Ascending aorta (tissue), 2 donors: Measurements from ENCODE around the gene PACRG. TPM values are rescaled to one million over a fixed set of nuclear protein-coding genes. Genes with fewer than 3 reads are reported as not detected.

Experiments
- DNase-seq, 2 donors: peaks; one replicate each; pipeline ENCODE4 v3.0.0-alpha.2; 2019; ENCODE audit warnings: low spot score in 2 of 2
- H3K27ac ChIP-seq, 2 donors: fragments of 200-600 bp; sonication (generic); one replicate each; pipeline ENCODE4 v1.5.1; 2016 to 2017; ENCODE audit warnings: mild to moderate bottlenecking in 1 of 2
- H3K27me3 ChIP-seq: fragments of 200-600 bp; sonication (generic); one replicate; pipeline ENCODE4 v1.5.1; 2017
- H3K36me3 ChIP-seq, 2 donors: fragments of 200-600 bp; sonication (generic); one replicate each; pipeline ENCODE4 v1.5.1; 2016
- H3K4me1 ChIP-seq, 2 donors: fragments of 200-600 bp; sonication (generic); one replicate each; pipeline ENCODE4 v1.5.1; 2016 to 2017; ENCODE audit warnings: mild to moderate bottlenecking in 1 of 2
- H3K4me3 ChIP-seq, 2 donors: fragments of 200-600 bp; sonication (generic); one replicate each; pipeline ENCODE4 v1.5.1; 2016 to 2017; ENCODE audit warnings: mild to moderate bottlenecking in 1 of 2
- H3K9me3 ChIP-seq, 2 donors: fragments of 200-600 bp; sonication (generic); one replicate each; pipeline ENCODE4 v1.5.1; 2016
- intact Hi-C: fragments of 100-400 bp; cut with DNase I; formaldehyde crosslinking; loops from one replicate; pipeline ENCODE4 v1.15.1; 2023
- total RNA-seq: library from RNA; depleted of rRNA; stranded (reverse); fragments of >200 nt; gene quantifications from one replicate; pipeline ENCODE4 v1.1.0, GENCODE V29; 2016
- TF ChIP-seq, protein P1 (sequence below), 3 experiments: fragments of 200-600 bp in 2 of 3; fragments of 450-650 bp in 1 of 3; sonication (generic) in 2 of 3; IDR thresholded peaks; one replicate each; pipeline ENCODE4 v1.5.1; 2016 to 2019; ENCODE audit warnings: antibody characterized with exemption in 3 of 3, mild to moderate bottlenecking in 1 of 3, moderate library complexity in 1 of 3

Gene PACRG
- total RNA-seq, 1 donor from 2014 or later = not detected

DNA sequence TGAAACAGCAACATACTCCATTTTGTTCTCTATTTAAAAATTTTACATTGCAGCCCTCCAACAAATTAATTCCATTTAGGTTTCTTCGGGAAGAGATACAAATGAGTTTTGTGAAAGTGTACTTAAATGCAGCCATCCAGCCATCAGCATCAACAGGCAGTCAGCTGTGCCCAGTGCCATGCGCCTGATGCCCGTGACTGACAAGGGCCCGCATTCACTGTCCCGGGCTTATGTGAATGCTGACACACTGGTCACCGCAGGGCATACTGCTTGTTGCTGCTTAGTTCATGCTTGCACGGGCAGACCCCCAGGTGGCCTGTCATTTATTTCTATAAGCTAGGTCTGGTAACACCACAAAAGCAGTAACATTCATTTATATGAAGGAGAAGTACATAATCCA lies 461.8 kb downstream of the PACRG start:
- Histone ChIP-seq H3K36me3 (no peaks in the 10 kb centered on the region), H3K27me3 (no peaks in the 10 kb centered on the region), H3K4me1 (no peaks in the 10 kb centered on the region), H3K4me3 (no peak overlapping the region), H3K27ac (no peak overlapping the region), H3K9me3 (no peaks in the 10 kb centered on the region)
- DNase-seq = no peak
- intact Hi-C loops = no loop called here
- TF ChIP-seq, protein P1, sequence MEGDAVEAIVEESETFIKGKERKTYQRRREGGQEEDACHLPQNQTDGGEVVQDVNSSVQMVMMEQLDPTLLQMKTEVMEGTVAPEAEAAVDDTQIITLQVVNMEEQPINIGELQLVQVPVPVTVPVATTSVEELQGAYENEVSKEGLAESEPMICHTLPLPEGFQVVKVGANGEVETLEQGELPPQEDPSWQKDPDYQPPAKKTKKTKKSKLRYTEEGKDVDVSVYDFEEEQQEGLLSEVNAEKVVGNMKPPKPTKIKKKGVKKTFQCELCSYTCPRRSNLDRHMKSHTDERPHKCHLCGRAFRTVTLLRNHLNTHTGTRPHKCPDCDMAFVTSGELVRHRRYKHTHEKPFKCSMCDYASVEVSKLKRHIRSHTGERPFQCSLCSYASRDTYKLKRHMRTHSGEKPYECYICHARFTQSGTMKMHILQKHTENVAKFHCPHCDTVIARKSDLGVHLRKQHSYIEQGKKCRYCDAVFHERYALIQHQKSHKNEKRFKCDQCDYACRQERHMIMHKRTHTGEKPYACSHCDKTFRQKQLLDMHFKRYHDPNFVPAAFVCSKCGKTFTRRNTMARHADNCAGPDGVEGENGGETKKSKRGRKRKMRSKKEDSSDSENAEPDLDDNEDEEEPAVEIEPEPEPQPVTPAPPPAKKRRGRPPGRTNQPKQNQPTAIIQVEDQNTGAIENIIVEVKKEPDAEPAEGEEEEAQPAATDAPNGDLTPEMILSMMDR (IDR thresholded peaks at IDR 0.05) = no peak

DNA sequence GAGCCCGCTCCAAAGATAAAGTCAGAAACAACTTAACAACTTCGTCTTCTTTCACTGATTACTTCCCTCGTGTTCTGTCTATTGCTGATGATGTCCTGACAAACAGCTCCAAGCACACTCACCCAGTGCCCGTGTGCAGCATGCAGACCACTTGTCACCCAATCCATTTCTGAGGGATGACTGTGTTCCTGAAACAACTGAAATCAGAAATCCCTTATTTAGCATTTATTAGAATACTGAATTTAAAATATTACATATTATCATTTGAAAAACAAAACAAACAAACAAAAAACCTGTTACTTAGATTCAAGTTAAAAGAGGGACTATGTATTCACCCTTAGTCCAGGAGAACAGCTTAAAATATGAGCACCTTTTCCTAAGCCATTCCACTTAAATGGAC lies 463.0 kb downstream of the PACRG start:
- intact Hi-C loops = no loop called here
- no peaks in the 10 kb centered on the region for H3K27me3 ChIP-seq
- no peak overlapping the region for H3K27ac ChIP-seq
- no peaks in the 10 kb centered on the region for H3K36me3 ChIP-seq
- no peaks in the 10 kb centered on the region for H3K4me1 ChIP-seq
- no peak for DNase-seq
- no peak overlapping the region for H3K4me3 ChIP-seq
- TF ChIP-seq, protein P1 (IDR thresholded peaks at IDR 0.05) = no peak
- no peaks in the 10 kb centered on the region for H3K9me3 ChIP-seq

DNA sequence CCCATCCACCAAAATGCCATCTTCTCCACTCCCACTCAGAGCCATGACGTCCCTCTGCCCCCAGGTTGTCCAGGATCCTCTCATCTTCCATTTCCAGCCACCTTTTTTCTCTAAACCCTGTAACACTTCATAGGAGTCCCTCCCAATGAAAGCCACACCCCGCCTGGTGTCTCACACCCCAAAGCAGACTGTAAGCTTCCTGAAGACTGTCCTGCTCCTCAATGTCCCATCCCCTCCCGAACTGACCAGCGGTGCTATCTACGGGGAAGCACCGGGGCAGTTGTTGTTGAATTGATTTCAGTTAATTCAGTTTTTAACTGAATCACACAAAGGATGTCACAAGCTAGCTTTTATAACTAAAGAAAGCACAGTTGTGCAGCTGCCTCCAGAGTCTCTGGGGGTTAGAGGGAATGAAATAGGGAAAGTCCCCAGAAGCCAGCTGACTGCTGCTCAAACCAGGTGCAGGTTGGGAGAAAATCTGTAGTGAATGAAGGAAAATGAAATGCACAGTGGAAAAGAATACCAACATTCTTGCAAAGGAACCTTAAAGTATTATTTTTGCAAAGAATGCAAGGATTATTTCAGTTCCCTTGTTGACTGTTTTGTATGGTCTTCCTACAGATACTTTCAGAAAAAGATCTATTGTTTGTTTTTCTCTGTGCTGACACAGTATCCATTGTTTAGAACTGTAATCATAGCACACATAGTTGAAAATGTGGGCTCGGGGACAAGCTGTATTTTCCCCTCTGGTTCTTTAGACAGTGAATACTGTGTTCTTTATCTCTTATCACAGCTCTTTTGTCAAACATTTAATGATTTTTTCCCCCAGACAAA lies 464.1 kb downstream of the PACRG start:
- H3K36me3 ChIP-seq = no peaks in the 10 kb centered on the region
- no peak overlapping the region for H3K4me3 ChIP-seq
- H3K9me3 ChIP-seq = no peaks in the 10 kb centered on the region
- H3K27ac ChIP-seq = no peak overlapping the region
- intact Hi-C loops = no loop called here
- no peaks in the 10 kb centered on the region for H3K27me3 ChIP-seq
- no peaks in the 10 kb centered on the region for H3K4me1 ChIP-seq
- TF ChIP-seq, protein P1 (IDR thresholded peaks at IDR 0.05) = no peak
- no peak for DNase-seq

DNA sequence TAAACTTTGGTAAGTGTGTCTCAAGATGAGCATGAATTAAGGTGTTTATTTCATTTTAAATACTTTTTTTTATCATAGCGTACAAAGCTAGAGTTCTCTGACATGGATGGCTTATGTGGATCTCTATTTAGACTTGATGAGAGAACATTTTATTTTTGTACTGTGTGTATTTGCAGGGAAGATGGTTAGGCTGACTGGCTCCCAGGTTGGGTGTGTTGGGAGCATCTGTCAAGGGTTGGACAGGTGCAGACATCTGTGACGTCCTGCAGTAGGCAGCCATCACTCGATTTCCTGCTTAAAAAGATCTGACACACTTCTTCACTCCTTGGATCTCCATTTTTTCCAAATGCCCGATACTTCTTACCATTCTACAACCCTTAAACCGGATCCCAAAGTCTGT lies 464.8 kb downstream of the PACRG start:
- no peak for DNase-seq
- H3K27ac ChIP-seq = no peak overlapping the region
- no peaks in the 10 kb centered on the region for H3K27me3 ChIP-seq
- H3K4me3 ChIP-seq = no peak overlapping the region
- H3K4me1 ChIP-seq = no peaks in the 10 kb centered on the region
- H3K36me3 ChIP-seq = no peaks in the 10 kb centered on the region
- TF ChIP-seq, protein P1 (IDR thresholded peaks at IDR 0.05) = no peak
- H3K9me3 ChIP-seq = no peaks in the 10 kb centered on the region
- intact Hi-C loops = no loop called here

DNA sequence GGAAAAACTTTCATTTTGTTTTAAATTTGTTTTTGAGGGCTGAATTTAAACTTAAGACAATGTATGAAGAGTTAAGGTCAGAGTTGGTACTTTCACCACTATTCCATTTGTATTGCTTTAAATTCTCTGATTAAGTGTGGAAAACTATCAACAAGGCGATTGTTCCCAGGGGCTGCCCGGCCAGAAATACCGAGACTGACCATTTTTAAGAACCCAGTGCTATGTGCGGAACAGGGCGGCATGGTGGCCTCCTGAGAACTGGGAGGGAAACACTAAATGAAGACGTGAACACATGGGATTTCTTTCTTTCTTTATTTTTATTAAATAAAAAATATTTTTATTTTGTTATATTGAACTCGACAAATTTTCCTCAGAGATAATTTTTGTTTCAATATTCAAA lies 465.6 kb downstream of the PACRG start:
- no peak for DNase-seq

More for the DNA sequence above, 465.6 kb downstream of the PACRG start:
- Histone ChIP-seq H3K36me3 (no peaks in the 10 kb centered on the region), H3K4me1 (no peaks in the 10 kb centered on the region), H3K4me3 (no peak overlapping the region), H3K27ac (no peak overlapping the region), H3K9me3 (no peaks in the 10 kb centered on the region), H3K27me3 (no peaks in the 10 kb centered on the region)
- intact Hi-C loops = no loop called here
- TF ChIP-seq, protein P1 (IDR thresholded peaks at IDR 0.05) = no peak
